Muscle layer of colon (tissue), 2 donors: Measurements from ENCODE around the gene MBOAT7.
A peak's percentile ranks its signal among the peaks of the same experiment; 100 is the strongest.
"Not testable (repeated sequence)": the region's sequence is repeated elsewhere in the genome, so short reads cannot be mapped to it uniquely, and the experiment has no call there.

Experiments used
- H3K27ac ChIP-seq: one replicate; pipeline ENCODE4 v1.7.0; 2013; ENCODE audit warnings: low read depth, mild to moderate bottlenecking, low read length, moderate library complexity
- H3K27me3 ChIP-seq, 2 donors: one replicate each; pipeline ENCODE4 v1.7.0; 2013; ENCODE audit warnings: low read length in 2 of 2, mild to moderate bottlenecking in 2 of 2; ENCODE audit not compliant: insufficient read depth in 2 of 2, control insufficient read depth in 1 of 2
- H3K36me3 ChIP-seq: one replicate; pipeline ENCODE4 v1.7.0; 2013; ENCODE audit warnings: mild to moderate bottlenecking, low read length; ENCODE audit not compliant: insufficient read depth
- H3K4me1 ChIP-seq: one replicate; pipeline ENCODE4 v1.7.0; 2013; ENCODE audit warnings: mild to moderate bottlenecking, low read length; ENCODE audit not compliant: insufficient read depth
- H3K4me3 ChIP-seq, 2 donors: one replicate each; pipeline ENCODE4 v1.7.0; 2013; ENCODE audit warnings: low read length in 2 of 2, low read depth in 1 of 2, mild to moderate bottlenecking in 1 of 2, moderate library complexity in 1 of 2
- H3K9ac ChIP-seq: one replicate; pipeline ENCODE4 v1.7.0; 2013; ENCODE audit warnings: low read length
- H3K9me3 ChIP-seq: one replicate; pipeline ENCODE4 v1.7.0; 2013; ENCODE audit warnings: mild to moderate bottlenecking, low read length
- donor health status: abdominal sarcoma.
- donor health status: Adenocarcinoma of cecum.

The MBOAT7 gene

GRCh38 chr19:54194463-54194862, 5.1 kb upstream of the MBOAT7 start:
- H3K9me3 ChIP-seq, H3K4me3 ChIP-seq, H3K27me3 ChIP-seq, H3K27ac ChIP-seq, H3K9ac ChIP-seq: not testable (repeated sequence)
- Histone ChIP-seq H3K4me1 (peaks cover 16% of the 10 kb centered on the region), H3K36me3 (peaks cover 14% of the 10 kb centered on the region)

DNA sequence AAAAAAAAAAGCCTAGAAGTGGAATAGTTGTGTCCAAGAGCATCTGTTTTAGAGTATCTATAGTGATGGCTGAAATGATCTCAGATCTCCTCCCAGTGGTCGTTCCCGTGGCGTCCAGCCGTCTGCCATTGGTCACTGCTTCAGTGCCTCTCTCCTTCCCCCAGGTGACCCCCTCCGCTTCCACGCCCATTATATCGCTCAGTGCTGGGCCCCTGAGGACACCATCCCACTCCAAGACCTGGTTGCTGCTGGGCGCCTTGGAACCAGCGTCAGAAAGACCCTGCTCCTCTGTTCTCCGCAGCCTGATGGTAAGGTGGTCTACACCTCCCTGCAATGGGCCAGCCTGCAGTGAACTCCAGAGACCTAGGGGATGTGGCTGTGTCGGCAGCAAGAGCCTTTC, 3.6 kb upstream of the MBOAT7 start:
- Histone ChIP-seq H3K9ac (no peak overlapping the region), H3K9me3 (no peaks in the 10 kb centered on the region), H3K4me3 (no peak overlapping the region), H3K27me3 (no peaks in the 10 kb centered on the region), H3K4me1 (peaks cover 26% of the 10 kb centered on the region), H3K27ac (no peak overlapping the region), H3K36me3 (peaks cover 14% of the 10 kb centered on the region)

- Histone ChIP-seq H3K27me3 (no peaks in the 10 kb centered on the region), H3K4me3 (peak overlapping the region; percentile 67 to 73), H3K9ac (peak overlapping the region; percentile 87), H3K4me1 (peaks cover 26% of the 10 kb centered on the region), H3K27ac (peak overlapping the region; percentile 99), H3K36me3 (peaks cover 18% of the 10 kb centered on the region), H3K9me3 (no peaks in the 10 kb centered on the region)
Observed at GRCh38 chr19:54191811-54192453, 2.6 kb upstream of the MBOAT7 start.

DNA sequence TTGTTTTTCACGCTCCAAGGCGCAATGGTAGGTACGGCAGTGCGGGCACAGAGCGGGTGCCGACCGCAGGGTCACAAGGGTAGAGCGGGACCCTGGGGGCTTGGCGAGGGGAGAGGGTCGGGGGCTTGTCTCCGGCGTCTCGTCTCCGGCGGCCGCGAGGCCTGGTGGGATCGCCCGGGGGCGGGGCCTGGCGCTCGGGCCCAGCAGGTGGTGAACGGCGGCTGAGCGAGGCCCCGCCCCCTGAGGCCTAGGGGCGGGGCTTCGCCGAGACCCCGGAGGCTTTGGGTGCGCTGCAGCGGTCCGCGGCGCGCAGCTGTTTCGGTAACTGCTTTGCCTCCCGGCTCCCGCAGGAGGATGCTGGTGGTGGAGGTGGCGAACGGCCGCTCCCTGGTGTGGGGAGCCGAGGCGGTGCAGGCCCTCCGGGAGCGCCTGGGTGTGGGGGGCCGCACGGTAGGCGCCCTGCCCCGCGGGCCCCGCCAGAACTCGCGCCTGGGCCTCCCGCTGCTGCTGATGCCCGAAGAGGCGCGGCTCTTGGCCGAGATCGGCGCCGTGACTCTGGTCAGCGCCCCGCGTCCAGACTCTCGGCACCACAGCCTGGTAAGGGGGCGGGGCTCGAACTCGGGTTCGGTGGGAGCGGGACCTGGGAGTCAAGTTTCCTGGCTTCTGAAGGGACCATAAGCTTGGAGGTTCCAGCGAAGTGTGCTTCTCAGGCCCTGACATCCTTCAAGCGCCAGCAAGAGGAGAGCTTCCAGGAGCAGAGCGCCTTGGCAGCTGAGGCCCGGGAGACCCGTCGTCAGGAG, 1.8 kb upstream of the MBOAT7 start, which contains the start of gene TSEN34:
Gene TSEN34, plus strand, starts transcription at position 298 of the 800 bp plus-strand sequence. Its CDS starts 57 bp downstream, at position 355.
- H3K27me3 ChIP-seq: no peaks in the 10 kb centered on the region
- peak within 1 kb of the TSS; percentile 87 for H3K9ac ChIP-seq
- peaks cover 26% of the 10 kb centered on the region for H3K4me1 ChIP-seq
- peak within 1 kb of the TSS; percentile 67 to 73 for H3K4me3 ChIP-seq
- peak within 1 kb of the TSS; percentile 99 for H3K27ac ChIP-seq
- H3K36me3 ChIP-seq: peaks cover 22% of the 10 kb centered on the region
- no peaks in the 10 kb centered on the region for H3K9me3 ChIP-seq

DNA sequence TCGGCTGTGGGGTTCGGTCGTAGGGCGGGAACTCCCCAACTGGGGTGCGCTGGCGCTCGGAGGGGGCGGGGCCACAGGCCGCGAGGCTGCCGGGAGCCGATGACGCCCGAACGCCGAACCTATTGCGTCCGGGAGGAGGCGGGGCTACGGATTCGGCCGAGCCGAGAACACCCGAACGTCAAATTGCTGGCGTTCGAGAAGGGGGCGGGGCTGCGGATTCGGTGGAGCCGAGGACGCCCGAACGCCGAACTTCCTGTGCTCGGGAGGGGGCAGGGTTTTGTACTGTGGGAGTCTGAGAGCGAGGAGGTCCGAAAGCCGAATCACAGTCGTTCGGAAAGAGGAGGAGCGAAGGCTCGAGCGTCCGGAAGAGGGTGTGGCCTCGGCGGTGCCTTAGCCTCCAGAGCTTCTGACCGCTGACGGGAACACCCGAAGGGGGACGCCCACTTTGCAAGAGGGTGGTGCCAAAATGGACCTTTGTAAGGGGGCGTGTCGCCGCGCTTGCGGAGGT, 1.2 kb upstream of the MBOAT7 start:
- H3K9ac ChIP-seq: peak overlapping the region; percentile 57
- H3K4me1 ChIP-seq: peaks cover 26% of the 10 kb centered on the region
- H3K27me3 ChIP-seq: no peaks in the 10 kb centered on the region
- peak overlapping the region; percentile 99 for H3K27ac ChIP-seq
- H3K36me3 ChIP-seq: peaks cover 21% of the 10 kb centered on the region
- peak overlapping the region; percentile 67 to 73 for H3K4me3 ChIP-seq
- no peaks in the 10 kb centered on the region for H3K9me3 ChIP-seq

GRCh38 chr19:54189735-54190502, 539 bp upstream of the MBOAT7 start:
- peaks cover 18% of the 10 kb centered on the region for H3K36me3 ChIP-seq
- no peaks in the 10 kb centered on the region for H3K9me3 ChIP-seq
- H3K4me1 ChIP-seq: peaks cover 26% of the 10 kb centered on the region
- peak overlapping the region; percentile 99 for H3K27ac ChIP-seq
- H3K4me3 ChIP-seq: peak overlapping the region; percentile 11 to 65
- no peaks in the 10 kb centered on the region for H3K27me3 ChIP-seq
- peak overlapping the region; percentile 57 for H3K9ac ChIP-seq

GRCh38 chr19:54188215-54188871, 1.0 kb downstream of the MBOAT7 start:
- peaks cover 26% of the 10 kb centered on the region for H3K4me1 ChIP-seq
- H3K27ac ChIP-seq: peak overlapping the region; percentile 99
- H3K27me3 ChIP-seq: no peaks in the 10 kb centered on the region
- H3K9me3 ChIP-seq: no peaks in the 10 kb centered on the region
- H3K9ac ChIP-seq: peak overlapping the region; percentile 54
- peaks cover 15% of the 10 kb centered on the region for H3K36me3 ChIP-seq
- peak overlapping the region; percentile 61 to 78 for H3K4me3 ChIP-seq

DNA sequence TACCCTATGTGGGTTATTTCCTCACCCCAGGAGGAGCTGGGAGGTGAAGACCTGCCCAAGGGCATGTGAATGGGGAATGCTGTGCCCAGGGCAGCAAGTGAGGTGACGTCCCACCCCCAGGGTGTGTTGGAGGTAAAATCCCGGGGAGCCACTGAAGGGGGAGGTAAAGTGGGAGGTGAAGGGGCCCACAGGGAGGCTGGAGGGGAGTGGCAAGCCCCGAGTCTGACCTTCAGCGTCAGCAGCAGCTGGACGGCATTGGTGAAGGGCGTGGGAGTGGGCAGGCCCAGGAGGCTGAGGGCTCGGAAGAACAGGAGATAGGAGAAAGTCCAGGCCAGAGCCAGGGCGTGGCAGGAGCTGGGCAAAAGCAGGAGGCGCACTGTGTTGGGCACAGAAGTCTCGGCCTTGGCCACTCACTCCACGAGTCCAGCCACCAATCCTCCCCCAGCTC, 2.4 kb downstream of the MBOAT7 start:
- H3K27ac ChIP-seq: no peak overlapping the region
- no peaks in the 10 kb centered on the region for H3K27me3 ChIP-seq
- no peak overlapping the region for H3K4me3 ChIP-seq
- H3K9me3 ChIP-seq: no peaks in the 10 kb centered on the region
- peaks cover 14% of the 10 kb centered on the region for H3K36me3 ChIP-seq
- H3K4me1 ChIP-seq: peaks cover 15% of the 10 kb centered on the region
- H3K9ac ChIP-seq: no peak overlapping the region

GRCh38 chr19:54186351-54186750, 3.0 kb downstream of the MBOAT7 start:
- no peak overlapping the region for H3K27ac ChIP-seq
- H3K4me1 ChIP-seq: peaks cover 10% of the 10 kb centered on the region
- H3K9ac ChIP-seq: no peak overlapping the region
- no peaks in the 10 kb centered on the region for H3K9me3 ChIP-seq
- peaks cover 14% of the 10 kb centered on the region for H3K36me3 ChIP-seq
- no peaks in the 10 kb centered on the region for H3K27me3 ChIP-seq
- H3K4me3 ChIP-seq: no peak overlapping the region

GRCh38 chr19:54183431-54183830, 5.9 kb downstream of the MBOAT7 start:
- Histone ChIP-seq H3K9me3 (no peaks in the 10 kb centered on the region), H3K4me3 (no peak overlapping the region), H3K9ac (no peak overlapping the region), H3K4me1 (peaks cover 5% of the 10 kb centered on the region), H3K27me3 (no peaks in the 10 kb centered on the region), H3K27ac (no peak overlapping the region), H3K36me3 (peaks cover 14% of the 10 kb centered on the region)
